HPDE6-E6E7 (cell line): ENCODE data around the gene ELOVL3.
A peak's percentile ranks its signal among the peaks of the same experiment; 100 is the strongest.
"Not testable (repeated sequence)": the region's sequence is repeated elsewhere in the genome, so short reads cannot be mapped to it uniquely, and the experiment has no call there.

Source experiments
- DNase-seq: peaks from one replicate; pipeline ENCODE4 v3.0.0; 2011; ENCODE audit warnings: missing footprints; ENCODE audit errors: extremely low spot score

Gene ELOVL3

GRCh38 chr10:102225646-102226541 lies at the start of gene ELOVL3:
ELOVL3 (plus strand) TSS chr10:102226299; CDS start chr10:102226549, 250 bp downstream.
- peak; percentile 98 for DNase-seq

GRCh38 chr10:102184606-102185005 lies 41.5 kb upstream of the ELOVL3 start:
- no peak for DNase-seq

GRCh38 chr10:102185272-102185671 lies 40.8 kb upstream of the ELOVL3 start:
- DNase-seq, result no peak

DNA sequence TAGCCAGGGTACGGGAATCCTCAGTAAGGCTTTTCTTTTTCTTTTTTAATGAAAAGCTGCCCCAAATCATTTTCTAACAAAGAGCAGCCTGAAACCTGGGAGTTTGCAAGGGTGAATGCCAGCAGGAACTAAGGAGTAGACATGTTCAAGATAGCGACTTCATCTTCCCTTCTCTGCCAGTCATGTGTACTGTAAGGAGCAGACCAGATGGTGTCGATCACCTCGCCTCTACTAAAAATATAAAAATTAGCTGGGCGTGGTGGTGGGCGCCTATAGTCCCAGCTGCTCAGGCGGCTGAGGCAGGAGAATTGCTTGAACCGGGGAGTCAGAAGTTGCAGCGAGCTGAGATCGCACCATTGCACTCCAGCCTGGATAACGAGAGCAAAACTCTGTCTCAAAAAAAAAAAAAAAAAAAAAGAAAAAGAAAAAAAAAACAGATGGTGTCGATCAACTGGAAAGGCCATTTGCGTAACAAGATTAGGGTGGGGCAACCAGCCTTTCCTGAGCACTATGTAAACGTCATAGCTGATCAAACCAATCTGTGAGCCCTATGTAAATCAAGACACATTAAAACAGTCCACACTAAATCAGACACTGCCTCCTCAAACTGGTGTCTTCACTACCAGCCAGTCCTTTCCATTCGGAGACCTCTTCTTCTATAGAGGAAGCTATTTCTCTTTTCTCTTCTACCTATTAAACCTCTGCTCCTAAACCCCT lies 40.1 kb upstream of the ELOVL3 start:
- no peak for DNase-seq

DNA sequence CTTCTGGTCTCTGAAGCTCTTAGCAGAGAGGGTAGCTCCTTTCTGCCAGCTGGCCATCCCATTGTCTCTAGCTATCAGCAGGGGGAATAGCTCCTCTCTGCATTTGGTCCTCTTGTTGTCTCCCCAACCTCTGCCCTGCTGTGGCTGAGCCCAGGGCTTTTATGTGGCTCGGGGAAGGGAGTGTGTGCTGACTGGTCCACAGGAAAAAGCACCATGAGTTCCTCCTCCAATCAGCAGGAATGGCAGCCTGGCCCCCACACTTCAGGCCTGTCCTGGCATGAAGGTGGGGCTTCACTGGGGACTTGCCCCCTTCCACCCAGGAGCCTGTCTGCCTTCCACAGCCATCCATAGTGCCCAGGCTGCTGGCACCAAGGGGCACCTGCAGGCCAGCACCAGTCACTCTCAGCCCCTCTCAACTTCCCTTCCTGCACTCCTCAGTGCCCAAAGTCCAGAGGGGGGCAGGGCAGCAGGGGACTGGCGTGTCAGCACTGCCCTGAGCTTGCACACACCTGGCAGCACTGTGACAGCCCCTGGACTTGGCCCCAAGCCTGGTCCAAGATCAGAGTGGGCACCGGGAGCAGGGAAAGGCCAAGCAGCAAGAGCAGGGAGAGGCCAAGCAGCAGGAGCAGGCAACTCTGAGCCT lies 37.7 kb upstream of the ELOVL3 start:
- DNase-seq, result no peak

DNA sequence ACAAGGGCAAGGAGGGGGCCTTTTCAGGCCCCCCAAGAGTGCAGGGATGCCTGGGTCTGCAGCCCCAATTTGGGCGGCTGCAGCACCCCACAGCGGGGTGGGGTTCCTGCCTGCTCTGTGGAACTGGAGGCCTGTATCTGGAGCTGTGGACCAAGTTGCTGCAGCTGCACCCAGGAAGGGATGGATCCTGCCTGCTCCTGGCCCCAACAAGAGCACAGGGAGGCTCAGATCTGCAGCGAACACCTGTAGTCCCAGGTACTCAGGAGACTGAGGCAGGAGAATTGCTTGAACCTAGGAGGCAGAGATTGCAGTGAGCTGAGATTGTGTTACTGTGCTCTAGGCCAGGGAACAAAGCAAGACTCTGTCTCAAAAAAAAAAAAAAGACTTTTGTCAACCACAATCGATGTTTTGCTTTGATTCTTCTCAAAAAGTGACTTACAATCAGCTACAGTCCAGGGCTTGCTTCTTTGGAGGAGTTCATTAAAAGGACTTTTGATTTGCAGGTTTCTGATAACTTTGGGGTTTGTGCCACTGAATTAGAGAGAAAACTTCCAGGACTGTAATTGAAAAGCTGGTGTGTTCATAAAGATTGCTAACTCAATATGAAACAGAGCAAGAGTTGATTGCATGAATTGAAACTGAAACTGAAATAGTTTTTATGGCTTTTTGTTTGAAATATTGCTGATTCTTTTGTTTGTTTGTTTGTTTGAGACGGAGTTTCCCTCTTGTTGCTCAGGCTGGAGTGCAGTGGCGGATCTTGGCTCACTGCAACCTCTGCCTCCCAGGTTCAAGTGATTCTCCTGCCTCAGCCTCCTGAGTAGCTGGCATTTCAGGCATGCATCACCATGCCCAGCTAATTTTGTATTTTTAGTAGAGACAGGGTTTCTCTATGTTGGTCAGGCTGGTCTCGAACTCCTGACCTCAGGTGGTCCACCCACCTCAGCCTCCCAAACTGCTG lies 36.9 kb upstream of the ELOVL3 start:
- not testable (repeated sequence) for DNase-seq

DNA sequence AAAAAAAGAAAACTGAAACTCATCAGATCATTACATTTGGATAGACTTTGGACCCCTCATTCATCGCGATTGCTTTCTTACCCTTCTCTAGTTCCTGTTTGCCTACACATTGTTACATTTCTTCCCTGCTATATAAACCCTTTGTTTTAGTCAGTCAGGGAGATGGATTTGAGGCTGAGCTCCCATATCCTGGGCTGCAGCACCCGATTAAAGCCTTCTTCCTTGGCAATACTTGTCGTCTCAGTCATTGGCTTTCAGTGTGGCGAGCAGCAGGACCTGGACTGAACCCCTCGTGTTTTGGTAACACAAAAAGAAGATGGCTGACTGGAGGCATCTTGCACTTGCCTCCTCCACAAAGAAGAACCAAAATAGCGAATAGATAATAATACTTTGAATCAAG lies 34.1 kb upstream of the ELOVL3 start:
- no peak for DNase-seq

GRCh38 chr10:102195296-102195870 lies 30.7 kb upstream of the ELOVL3 start:
- DNase-seq, result no peak

DNA sequence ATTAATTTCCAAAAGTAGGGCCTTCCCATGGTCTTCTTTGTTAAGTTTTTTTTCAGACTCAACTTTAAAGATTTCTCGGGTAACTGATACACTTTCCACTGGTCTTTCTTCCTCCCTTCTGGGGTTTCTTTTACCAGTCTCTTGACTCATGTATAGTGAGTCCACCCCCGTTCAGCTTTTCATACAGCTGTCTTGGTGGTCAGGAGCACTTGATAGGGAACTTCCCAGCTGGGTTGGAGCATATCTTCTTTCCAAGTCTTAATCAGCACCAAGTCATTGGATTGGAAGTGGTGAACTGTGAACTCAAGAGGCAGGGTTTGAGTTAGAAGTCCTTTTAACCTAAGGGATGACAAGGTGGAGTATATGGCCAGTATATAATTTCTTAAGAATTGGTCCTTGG lies 29.2 kb upstream of the ELOVL3 start:
- no peak for DNase-seq

GRCh38 chr10:102198027-102198426 lies 28.1 kb upstream of the ELOVL3 start:
- DNase-seq, result no peak

DNA sequence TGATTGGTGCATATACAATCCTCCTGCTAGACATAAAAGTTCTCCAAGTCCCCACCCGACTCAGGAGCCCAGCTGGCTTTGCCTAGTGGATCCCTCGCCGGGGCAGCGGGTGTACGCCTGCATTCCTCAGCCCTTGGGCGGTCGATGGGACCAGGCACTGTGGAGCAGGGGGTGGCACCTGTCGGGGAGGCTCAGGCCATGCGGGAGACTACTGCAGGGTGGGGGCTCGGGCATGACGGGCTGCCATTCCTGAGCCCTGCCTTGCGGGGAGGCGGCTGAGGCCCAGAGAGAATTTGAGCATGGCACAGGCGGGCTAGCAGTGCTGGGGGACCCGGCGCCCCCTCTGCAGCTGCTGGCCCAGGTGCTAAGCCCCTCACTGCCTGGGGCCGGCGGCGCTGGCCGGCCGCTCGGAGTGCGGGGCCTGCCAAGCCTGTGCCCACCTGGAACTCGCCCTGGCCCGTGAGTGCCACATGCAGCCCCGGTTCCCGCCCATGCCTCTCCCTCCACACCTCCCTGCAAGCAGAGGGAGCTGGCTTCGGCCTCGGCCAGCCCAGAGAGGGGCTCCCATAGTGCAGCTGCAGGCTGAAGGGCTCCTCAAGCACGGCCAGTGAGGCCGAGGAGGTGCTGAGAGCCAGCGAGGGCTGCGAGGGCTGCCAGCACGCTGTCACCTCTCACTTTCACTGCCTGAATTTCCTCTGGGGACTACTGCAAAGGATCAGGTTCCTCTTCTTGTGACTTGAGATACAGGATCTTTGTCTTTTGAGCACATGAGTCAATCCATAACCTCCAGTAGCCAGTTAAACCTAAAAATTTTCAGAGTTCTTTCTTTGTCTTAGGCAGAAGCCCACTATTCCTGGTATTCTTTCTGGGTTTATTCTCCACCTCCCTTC lies 25.1 kb upstream of the ELOVL3 start:
- DNase-seq, result no peak

GRCh38 chr10:102202386-102202785 lies 23.7 kb upstream of the ELOVL3 start:
- no peak for DNase-seq

DNA sequence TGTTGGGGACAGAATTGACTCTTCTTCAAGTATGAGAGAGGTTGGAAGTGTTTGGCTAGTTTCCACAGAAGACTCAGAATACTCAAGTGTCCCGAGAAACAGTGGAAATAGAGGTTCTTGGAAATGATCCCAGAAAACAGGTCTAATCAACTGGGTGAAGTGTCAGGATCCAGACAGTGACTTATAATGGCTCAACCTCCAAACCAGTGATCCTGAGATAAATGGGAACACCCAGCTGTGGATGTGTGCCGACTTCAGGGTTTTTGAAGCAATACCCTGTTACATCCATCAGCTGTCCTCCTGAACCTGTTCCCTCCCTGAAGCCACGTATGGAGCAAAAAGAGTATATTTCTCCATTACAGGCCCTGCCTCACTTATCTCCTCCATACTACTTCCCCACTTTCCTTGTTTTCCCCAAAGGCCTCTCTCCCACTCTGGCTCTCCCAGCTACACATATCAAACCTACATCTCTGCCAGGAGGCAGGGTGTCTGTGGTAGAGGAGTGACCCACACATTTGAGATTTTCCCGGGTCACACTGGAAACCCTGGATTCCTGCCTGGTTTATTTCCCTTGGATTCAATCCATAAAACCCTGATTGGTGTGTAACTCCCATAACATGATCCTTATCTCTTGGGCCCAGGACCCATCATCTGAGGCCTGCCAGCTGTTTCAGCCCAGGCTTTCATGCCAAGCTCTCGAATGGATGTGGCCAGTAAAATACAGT lies 17.6 kb upstream of the ELOVL3 start:
- no peak for DNase-seq

DNA sequence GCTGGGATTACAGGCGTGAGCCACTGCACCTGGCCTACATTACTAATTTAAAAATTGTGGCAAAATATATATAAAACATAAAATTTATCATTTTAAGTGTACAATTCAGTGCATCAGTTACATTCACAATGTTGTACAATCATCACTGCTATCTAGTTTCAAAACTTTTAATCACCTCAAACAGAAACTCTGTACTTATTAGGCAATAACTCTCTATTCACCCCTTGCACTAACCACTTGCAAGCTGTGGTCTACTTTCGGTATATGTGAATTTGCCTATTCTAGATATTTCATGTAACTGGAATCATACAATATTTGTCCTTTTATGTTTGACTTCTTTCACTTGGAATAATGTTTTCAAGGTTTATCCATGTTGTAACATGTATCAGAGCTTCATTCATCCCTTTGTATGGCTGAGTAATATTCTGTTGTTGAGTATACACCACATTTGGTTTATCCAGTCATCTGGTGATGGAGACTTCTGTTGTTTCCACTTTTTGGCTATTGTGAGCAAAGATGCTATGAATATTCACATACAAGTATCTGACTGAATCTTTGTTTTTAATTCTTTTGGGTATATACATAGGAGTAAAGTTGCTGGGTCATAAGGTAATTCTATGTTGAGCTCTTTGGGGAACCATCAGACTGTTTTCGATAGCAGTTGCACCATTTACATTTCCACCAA lies 14.3 kb upstream of the ELOVL3 start:
- DNase-seq, result no peak

DNA sequence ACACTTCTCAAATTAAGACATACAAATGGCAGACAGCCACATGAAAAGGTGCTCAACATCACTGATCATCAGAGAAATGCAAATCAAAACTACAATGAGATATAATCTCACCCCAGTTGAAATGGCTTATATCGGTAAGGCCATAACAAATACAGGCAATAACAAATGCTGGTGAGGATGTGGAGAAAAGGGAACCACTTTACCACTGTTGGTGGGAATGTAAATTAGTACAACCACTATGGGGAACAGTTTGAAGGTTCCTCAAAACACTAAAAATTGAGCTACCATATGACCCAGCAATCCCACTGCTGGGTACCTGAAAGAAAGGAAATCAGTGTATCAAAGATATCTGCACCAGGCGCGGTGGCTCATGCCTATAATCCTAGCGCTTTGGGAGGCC lies 12.5 kb upstream of the ELOVL3 start:
- not testable (repeated sequence) for DNase-seq

DNA sequence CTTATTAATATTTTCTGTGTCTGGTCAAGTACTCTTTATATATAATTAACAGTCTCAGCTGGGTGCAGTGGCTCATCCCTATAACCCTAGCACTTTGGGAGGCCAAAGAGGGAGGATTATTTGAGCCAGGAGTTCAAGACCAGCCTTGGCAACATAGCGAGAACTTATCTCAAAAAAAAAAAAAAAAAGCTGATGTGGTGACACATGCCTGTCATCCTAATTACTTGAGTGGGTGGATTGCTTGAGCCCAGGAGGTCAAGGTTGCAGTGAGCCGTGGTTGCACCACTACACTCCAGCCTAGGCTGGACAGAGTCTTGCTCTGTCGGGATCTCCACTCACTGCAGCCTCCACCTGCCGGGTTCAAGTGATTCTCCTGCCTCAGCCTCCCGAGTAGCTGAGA lies 6.7 kb upstream of the ELOVL3 start:
- DNase-seq, result no peak

GRCh38 chr10:102220612-102221011 lies 5.5 kb upstream of the ELOVL3 start:
- DNase-seq, result no peak

DNA sequence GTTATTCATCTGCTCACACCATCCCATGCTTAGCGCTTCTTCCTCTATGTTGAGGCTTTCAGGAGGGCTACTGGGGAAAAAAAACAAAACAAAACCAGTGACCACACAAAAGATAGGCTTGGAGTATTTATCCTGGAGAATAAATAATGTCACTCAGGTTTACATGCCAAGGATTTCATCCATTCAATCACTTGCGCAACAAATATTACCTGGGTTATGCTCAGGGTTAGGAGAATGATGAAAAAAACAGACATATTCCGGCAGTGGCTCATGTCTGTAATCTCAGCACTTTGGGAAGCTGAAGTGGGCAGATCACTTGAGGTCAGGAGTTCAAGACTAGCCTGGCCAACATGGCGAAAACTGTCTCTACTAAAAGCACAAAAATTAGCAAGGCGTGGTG lies 3.3 kb upstream of the ELOVL3 start:
- DNase-seq, result no peak

DNA sequence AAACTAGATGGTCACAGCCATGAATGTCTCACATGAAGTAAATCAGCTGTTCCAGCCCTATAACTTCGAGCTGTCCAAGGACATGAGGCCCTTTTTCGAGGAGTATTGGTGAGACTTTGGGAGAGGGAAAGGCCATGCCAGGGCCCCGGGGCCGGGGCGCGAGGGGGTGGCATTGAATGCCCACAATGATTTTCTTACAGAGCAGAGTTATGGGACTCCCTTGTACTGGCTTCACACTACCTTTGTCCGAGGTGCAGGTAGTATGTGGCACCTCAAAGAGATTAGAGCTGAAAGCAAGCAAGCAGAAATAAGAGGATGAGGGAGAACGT lies 407 bp downstream of the ELOVL3 start:
- DNase-seq, result no peak
